ENCODE measurements around the gene SPRED2.

Gene SPRED2

GRCh38 chr2:65415091-65415490 lies 17.3 kb downstream of the SPRED2 start:
- CTCF ChIA-PET = no interaction called here
- no peak for TF ChIP-seq SUZ12 (IDR thresholded peaks at IDR 0.05)
- TF ChIP-seq ARNT (IDR thresholded peaks at IDR 0.05) = no peak
- no peak for TF ChIP-seq BHLHE40 (IDR thresholded peaks at IDR 0.05; ENCODE audit: borderline replicate concordance)
- TF ChIP-seq ZNF384 (IDR thresholded peaks at IDR 0.05) = no peak
- no peak for TF ChIP-seq ELF4 (IDR thresholded peaks at IDR 0.05)
- no peak for TF ChIP-seq FOXK2 (IDR thresholded peaks at IDR 0.05)
- no peak for TF ChIP-seq LEF1 (IDR thresholded peaks at IDR 0.05; ENCODE audit: borderline replicate concordance)
- TF ChIP-seq L3MBTL2 (conservative IDR thresholded peaks at IDR 0.05) = no peak
- no peak for TF ChIP-seq NFRKB (IDR thresholded peaks at IDR 0.05)
- no peak for TF ChIP-seq SP1 (IDR thresholded peaks at IDR 0.05)
- TF ChIP-seq CTBP1 (IDR thresholded peaks at IDR 0.05; ENCODE audit: borderline replicate concordance) = no peak
- no peak for TF ChIP-seq TARDBP (IDR thresholded peaks at IDR 0.05)
- TF ChIP-seq PKNOX1 (IDR thresholded peaks at IDR 0.05) = no peak
- no peak for TF ChIP-seq FOXA1 (IDR thresholded peaks at IDR 0.05)
- no peak for DNase-seq (ENCODE audit: extremely low spot score)
- POLR2A ChIA-PET = no interaction called here

- DNase-seq (ENCODE audit: extremely low spot score) = no peak
- ChIA-PET CTCF (no interaction called here), POLR2A (interaction anchor here (1.1 kb wide), 1 partner anchor 20 kb away, joined by 3 read pairs; no protein-coding TSS in a partner anchor)
- TF ChIP-seq FOXM1 (IDR thresholded peaks at IDR 0.05; ENCODE audit: borderline replicate concordance) (no peak), TARDBP (IDR thresholded peaks at IDR 0.05) (no peak), L3MBTL2 (conservative IDR thresholded peaks at IDR 0.05) (no peak), ZNF384 (IDR thresholded peaks at IDR 0.05) (no peak), SUZ12 (IDR thresholded peaks at IDR 0.05) (no peak), BHLHE40 (IDR thresholded peaks at IDR 0.05; ENCODE audit: borderline replicate concordance) (no peak), LEF1 (IDR thresholded peaks at IDR 0.05; ENCODE audit: borderline replicate concordance) (no peak), SP1 (IDR thresholded peaks at IDR 0.05) (no peak), PKNOX1 (IDR thresholded peaks at IDR 0.05) (no peak), ELF4 (IDR thresholded peaks at IDR 0.05) (no peak), NFRKB (IDR thresholded peaks at IDR 0.05) (no peak), FOXA1 (IDR thresholded peaks at IDR 0.05) (no peak), ARNT (IDR thresholded peaks at IDR 0.05) (no peak), FOXK2 (IDR thresholded peaks at IDR 0.05) (no peak)
Measured at GRCh38 chr2:65413610-65414009, 18.8 kb downstream of the SPRED2 start.

GRCh38 chr2:65413106-65413505 lies 19.3 kb downstream of the SPRED2 start:
- CTCF ChIA-PET = no interaction called here

GRCh38 chr2:65411056-65411795 lies 21.2 kb downstream of the SPRED2 start:
- CTCF ChIA-PET = interaction anchor here (0.6 kb wide), 1 partner anchor 88 kb away, joined by 3 read pairs; no protein-coding TSS in a partner anchor
- POLR2A ChIA-PET = no interaction called here
- no peak for TF ChIP-seq SUZ12 (IDR thresholded peaks at IDR 0.05)
- TF ChIP-seq FOXA1 (IDR thresholded peaks at IDR 0.05) = no peak
- TF ChIP-seq TARDBP (IDR thresholded peaks at IDR 0.05) = no peak
- no peak for TF ChIP-seq LEF1 (IDR thresholded peaks at IDR 0.05; ENCODE audit: borderline replicate concordance)
- no peak for TF ChIP-seq ZNF384 (IDR thresholded peaks at IDR 0.05)
- TF ChIP-seq BHLHE40 (IDR thresholded peaks at IDR 0.05; ENCODE audit: borderline replicate concordance) = no peak
- no peak for DNase-seq (ENCODE audit: extremely low spot score)

More at GRCh38 chr2:65413106-65413505, 19.3 kb downstream of the SPRED2 start:
- no peak for TF ChIP-seq FOXM1 (IDR thresholded peaks at IDR 0.05; ENCODE audit: borderline replicate concordance)
- no peak for TF ChIP-seq ARNT (IDR thresholded peaks at IDR 0.05)
- TF ChIP-seq L3MBTL2 (conservative IDR thresholded peaks at IDR 0.05) = no peak
- no peak for TF ChIP-seq FOXA1 (IDR thresholded peaks at IDR 0.05)
- DNase-seq (ENCODE audit: extremely low spot score) = no peak
- POLR2A ChIA-PET = interaction anchor here (1.1 kb wide), 1 partner anchor 19 kb away, joined by 3 read pairs; no protein-coding TSS in a partner anchor

- no peak for DNase-seq (ENCODE audit: extremely low spot score)
- POLR2A ChIA-PET = no interaction called here
Measured at GRCh38 chr2:65409045-65409444, 23.4 kb downstream of the SPRED2 start.

More at GRCh38 chr2:65409045-65409444, 23.4 kb downstream of the SPRED2 start:
- no peak for TF ChIP-seq ZNF384 (IDR thresholded peaks at IDR 0.05)
- no peak for TF ChIP-seq SP1 (IDR thresholded peaks at IDR 0.05)
- no peak for TF ChIP-seq LEF1 (IDR thresholded peaks at IDR 0.05; ENCODE audit: borderline replicate concordance)
- TF ChIP-seq TARDBP (IDR thresholded peaks at IDR 0.05) = no peak
- TF ChIP-seq L3MBTL2 (conservative IDR thresholded peaks at IDR 0.05) = no peak
- TF ChIP-seq HDGF (IDR thresholded peaks at IDR 0.05; ENCODE audit: borderline replicate concordance) = no peak
- no peak for TF ChIP-seq ELF4 (IDR thresholded peaks at IDR 0.05)
- TF ChIP-seq FOXK2 (IDR thresholded peaks at IDR 0.05) = no peak
- no peak for TF ChIP-seq ARNT (IDR thresholded peaks at IDR 0.05)
- no peak for TF ChIP-seq NFRKB (IDR thresholded peaks at IDR 0.05)
- TF ChIP-seq CTBP1 (IDR thresholded peaks at IDR 0.05; ENCODE audit: borderline replicate concordance) = no peak
- no peak for TF ChIP-seq PKNOX1 (IDR thresholded peaks at IDR 0.05)
- no peak for TF ChIP-seq BHLHE40 (IDR thresholded peaks at IDR 0.05; ENCODE audit: borderline replicate concordance)
- TF ChIP-seq FOXA1 (IDR thresholded peaks at IDR 0.05) = no peak
- no peak for TF ChIP-seq FOXM1 (IDR thresholded peaks at IDR 0.05; ENCODE audit: borderline replicate concordance)
- TF ChIP-seq SUZ12 (IDR thresholded peaks at IDR 0.05) = no peak
- CTCF ChIA-PET = no interaction called here
